Effector memory CD4-positive, alpha-beta T cell (primary cell): ENCODE results near the gene DDA1.

Source experiments
- DNase-seq, 3 donors: peaks; one replicate each; pipeline ENCODE4 v3.0.0-alpha.2; 2020
- H3K27ac ChIP-seq: 2 replicates; pipeline ENCODE4 v1.7.0; 2013; ENCODE audit warnings: mild to moderate bottlenecking, low read length, moderate library complexity; ENCODE audit not compliant: insufficient read depth, poor library complexity, severe bottlenecking
- H3K27me3 ChIP-seq: replicated peaks from 2 replicates; pipeline ENCODE4 v1.7.0; 2013; ENCODE audit warnings: mild to moderate bottlenecking, low read length; ENCODE audit not compliant: insufficient read depth, control insufficient read depth, poor library complexity, severe bottlenecking
- H3K36me3 ChIP-seq: 2 replicates; pipeline ENCODE4 v1.7.0; 2013; ENCODE audit warnings: mild to moderate bottlenecking, low read length, moderate library complexity; ENCODE audit not compliant: control insufficient read depth, insufficient read depth
- H3K4me1 ChIP-seq: 2 replicates; pipeline ENCODE4 v1.7.0; 2013; ENCODE audit warnings: low read length, mild to moderate bottlenecking; ENCODE audit not compliant: control insufficient read depth, insufficient read depth, poor library complexity, severe bottlenecking
- H3K4me3 ChIP-seq: 2 replicates; pipeline ENCODE4 v1.7.0; 2013; ENCODE audit warnings: low read length, low read depth, mild to moderate bottlenecking; ENCODE audit not compliant: insufficient read depth, poor library complexity, severe bottlenecking
- H3K9me3 ChIP-seq: 2 replicates; pipeline ENCODE4 v1.7.0; 2013; ENCODE audit warnings: mild to moderate bottlenecking, low read length, moderate library complexity; ENCODE audit not compliant: control insufficient read depth

DDA1 gene

GRCh38 chr19:17336872-17337674, 27.7 kb downstream of the DDA1 start, which contains the start of gene GTPBP3:
Gene GTPBP3 (plus strand): TSS chr19:17337553. CDS start chr19:17337612, 59 bp downstream.
- Histone ChIP-seq H3K4me1 (peaks cover 35% of the 10 kb centered on the region), H3K27me3 (no peaks in the 10 kb centered on the region), H3K4me3 (peak within 1 kb of the TSS; percentile 77), H3K9me3 (no peaks in the 10 kb centered on the region), H3K36me3 (peaks cover 6% of the 10 kb centered on the region), H3K27ac (peak within 1 kb of the TSS; percentile 69)
- DNase-seq = peak; percentile 87 to 95 (median 95)

- H3K9me3 ChIP-seq = no peaks in the 10 kb centered on the region
- H3K27me3 ChIP-seq = no peaks in the 10 kb centered on the region
- peaks cover 6% of the 10 kb centered on the region for H3K36me3 ChIP-seq
- H3K27ac ChIP-seq = peak overlapping the region; percentile 55
- H3K4me1 ChIP-seq = peaks cover 35% of the 10 kb centered on the region
- H3K4me3 ChIP-seq = peak overlapping the region; percentile 77
- DNase-seq = no peak
Observed at GRCh38 chr19:17337675-17338432, 28.5 kb downstream of the DDA1 start.

GRCh38 chr19:17338433-17339078, 29.2 kb downstream of the DDA1 start:
- peak overlapping the region; percentile 55 for H3K27ac ChIP-seq
- DNase-seq = no peak
- H3K27me3 ChIP-seq = no peaks in the 10 kb centered on the region
- no peaks in the 10 kb centered on the region for H3K9me3 ChIP-seq
- peak overlapping the region; percentile 77 for H3K4me3 ChIP-seq
- H3K4me1 ChIP-seq = peaks cover 34% of the 10 kb centered on the region
- H3K36me3 ChIP-seq = peaks cover 6% of the 10 kb centered on the region

- H3K4me3 ChIP-seq = no peak overlapping the region
- H3K27ac ChIP-seq = no peak overlapping the region
- H3K4me1 ChIP-seq = peaks cover 28% of the 10 kb centered on the region
- peaks cover 6% of the 10 kb centered on the region for H3K36me3 ChIP-seq
- DNase-seq = no peak
- no peaks in the 10 kb centered on the region for H3K9me3 ChIP-seq
- no peaks in the 10 kb centered on the region for H3K27me3 ChIP-seq
Observed at GRCh38 chr19:17339088-17339741, 29.9 kb downstream of the DDA1 start.

GRCh38 chr19:17340302-17340870, 31.0 kb downstream of the DDA1 start:
- Histone ChIP-seq H3K9me3 (no peaks in the 10 kb centered on the region), H3K36me3 (peaks cover 6% of the 10 kb centered on the region), H3K27me3 (no peaks in the 10 kb centered on the region), H3K27ac (no peak overlapping the region), H3K4me3 (no peak overlapping the region), H3K4me1 (peaks cover 19% of the 10 kb centered on the region)
- no peak for DNase-seq

GRCh38 chr19:17340871-17341357, 31.6 kb downstream of the DDA1 start:
- H3K36me3 ChIP-seq = peaks cover 6% of the 10 kb centered on the region
- peaks cover 18% of the 10 kb centered on the region for H3K4me1 ChIP-seq
- DNase-seq = no peak
- H3K27ac ChIP-seq = no peak overlapping the region
- no peaks in the 10 kb centered on the region for H3K27me3 ChIP-seq
- H3K9me3 ChIP-seq = no peaks in the 10 kb centered on the region
- H3K4me3 ChIP-seq = no peak overlapping the region

- Histone ChIP-seq H3K36me3 (peaks cover 6% of the 10 kb centered on the region), H3K27me3 (no peaks in the 10 kb centered on the region), H3K9me3 (no peaks in the 10 kb centered on the region), H3K4me1 (peaks cover 17% of the 10 kb centered on the region), H3K4me3 (no peak overlapping the region), H3K27ac (no peak overlapping the region)
- no peak for DNase-seq
Observed at GRCh38 chr19:17341386-17341785, 32.0 kb downstream of the DDA1 start.

GRCh38 chr19:17341845-17342244, 32.5 kb downstream of the DDA1 start:
- Histone ChIP-seq H3K4me1 (peaks cover 13% of the 10 kb centered on the region), H3K36me3 (peaks cover 6% of the 10 kb centered on the region), H3K9me3 (no peaks in the 10 kb centered on the region), H3K27me3 (no peaks in the 10 kb centered on the region), H3K27ac (no peak overlapping the region), H3K4me3 (no peak overlapping the region)
- DNase-seq = no peak

- DNase-seq = peak; percentile 46 to 67 (median 51)
Observed at GRCh38 chr19:17346109-17346671, 36.8 kb downstream of the DDA1 start.

More at GRCh38 chr19:17346109-17346671, 36.8 kb downstream of the DDA1 start:
- Histone ChIP-seq H3K36me3 (peaks cover under 1% of the 10 kb centered on the region), H3K9me3 (no peaks in the 10 kb centered on the region), H3K27me3 (peaks cover 4% of the 10 kb centered on the region), H3K27ac (no peak overlapping the region), H3K4me3 (no peak overlapping the region), H3K4me1 (no peaks in the 10 kb centered on the region)
